ENCODE data around the gene IGHMBP2. TPM values are rescaled to one million over a fixed set of nuclear protein-coding genes. Genes with fewer than 3 reads are reported as not detected.
A peak's percentile ranks its signal among the peaks of the same experiment; 100 is the strongest.

Gene IGHMBP2
- total RNA-seq (2014; rRNA removed; shearing (Covaris generic)) (13.7 and 27.7 TPM in 2 replicates), polyA plus RNA-seq (2016; fragmentation: Nextera tagmentation; extraction: Ambion mirVana) (14.3 TPM in 2 replicates)
- long read RNA-seq, partial matches to known transcripts = 4 of 6 reads
- long read RNA-seq, other reads (novel, unspliced or antisense) = 2 of 6 reads

DNA sequence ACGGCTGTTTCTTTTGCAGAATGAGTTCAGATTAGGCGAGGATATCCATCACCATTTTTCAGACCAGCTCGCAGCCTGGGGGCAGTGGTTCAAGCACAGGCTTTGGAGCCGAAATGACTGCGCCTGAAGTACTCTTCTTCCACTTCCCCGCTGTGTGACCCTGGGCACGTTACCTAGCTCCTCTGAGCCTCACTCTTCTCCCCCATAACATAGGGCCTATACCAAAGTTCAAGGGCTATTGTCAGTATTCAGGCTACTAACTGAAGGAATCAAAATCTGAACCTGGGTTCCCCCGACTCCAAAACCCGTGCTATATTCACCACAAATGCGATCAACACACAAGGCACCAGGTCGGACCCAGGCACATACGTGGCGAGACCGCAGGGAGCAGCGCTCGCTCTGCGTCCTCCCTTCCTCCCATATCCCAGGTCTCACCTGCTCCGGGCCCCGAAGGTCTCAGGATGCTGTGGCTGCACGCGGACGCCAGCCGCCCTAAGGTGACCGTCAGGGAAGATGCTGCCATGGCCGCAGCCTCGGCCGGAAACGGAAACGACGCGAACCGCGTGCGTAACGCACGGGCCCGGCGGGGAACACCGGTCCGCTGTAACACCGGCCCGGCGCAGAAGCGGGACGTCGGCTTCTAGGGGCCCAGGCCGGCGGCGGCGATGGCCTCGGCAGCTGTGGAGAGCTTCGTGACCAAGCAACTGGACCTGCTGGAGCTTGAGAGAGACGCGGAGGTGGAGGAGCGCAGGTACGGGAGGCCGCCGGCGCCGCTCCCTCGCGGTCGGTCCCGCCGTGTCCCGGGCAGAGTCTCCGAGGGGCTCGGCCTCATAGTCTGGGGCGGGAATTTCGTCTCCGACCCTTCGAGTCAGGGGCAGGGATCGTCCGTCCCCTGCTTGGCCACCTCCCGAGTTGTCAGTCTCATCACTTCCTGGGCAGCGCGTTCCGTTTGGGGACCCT lies at the start of gene IGHMBP2, which contains the start of gene MRPL21:
Gene IGHMBP2 (plus strand): TSS at position 604 of the 960 bp plus-strand sequence. CDS start 62 bp downstream, at position 666.
Gene MRPL21 (minus strand): TSS at position 545 of the 960 bp plus-strand sequence. CDS start 22 bp downstream, at position 523.
- H2AFZ ChIP-seq = peak within 1 kb of the TSS; percentile 95
- H3K4me3 ChIP-seq = peak within 1 kb of the TSS; percentile 100
- H3K4me2 ChIP-seq = peak within 1 kb of the TSS; percentile 85
- peaks cover 33% of the 10 kb centered on the region for H3K4me1 Mint-ChIP-seq
- H3K27me3 Mint-ChIP-seq (ENCODE audit: insufficient read depth, low read depth, poor library complexity) = peaks cover 8% of the 10 kb centered on the region
- peak within 1 kb of the TSS; percentile 97 for H3K4me3 Mint-ChIP-seq
- peak within 1 kb of the TSS; percentile 96 for H3K27ac Mint-ChIP-seq
- H3K27me3 ChIP-seq (ENCODE audit: insufficient read depth) = no peaks in the 10 kb centered on the region
- peaks cover 68% of the 10 kb centered on the region for H3K79me2 ChIP-seq (replicated peaks; ENCODE audit: insufficient read depth)
- TF ChIP-seq CREB1 (CRISPR knock-in tag; IDR thresholded peaks at IDR 0.05; ENCODE audit: low read depth) = peak; percentile 99
- TF ChIP-seq ZNF331 (CRISPR knock-in tag; IDR thresholded peaks at IDR 0.05; ENCODE audit: low read depth) = no peak
- peak; percentile 92 for TF ChIP-seq ETS1 (IDR thresholded peaks at IDR 0.05)
- peak; percentile 94 for TF ChIP-seq POLR2AphosphoS5 (IDR thresholded peaks at IDR 0.05; ENCODE audit: low read depth)
- H3K9me3 Mint-ChIP-seq = no peaks in the 10 kb centered on the region
- peak within 1 kb of the TSS; percentile 50; the same call in 1 of the 2 replicates for H3K27ac ChIP-seq (ENCODE audit: low read depth)
- H3F3A ChIP-seq (replicated peaks; ENCODE audit: low read depth) = 0 out of 2 replicates have a peak, but pooled peaks cover 3% of the 10 kb centered on the region
- peaks cover 16% of the 10 kb centered on the region; the same call in 1 of the 2 replicates for H4K20me1 ChIP-seq (replicated peaks; ENCODE audit: insufficient read depth)
- H3K36me3 ChIP-seq (ENCODE audit: insufficient read depth) = peaks cover 14% of the 10 kb centered on the region
- peaks cover 14% of the 10 kb centered on the region for H3K4me1 ChIP-seq (ENCODE audit: insufficient read depth)
- peak; percentile 95 for ATAC-seq
- peaks cover 32% of the 10 kb centered on the region for H3K36me3 Mint-ChIP-seq (ENCODE audit: low read depth)
- no peaks in the 10 kb centered on the region for H3K9me2 ChIP-seq (ENCODE audit: insufficient read depth)
- peak; percentile 93 for DNase-seq (ENCODE audit: low spot score)

GRCh38 chr11:68854273-68854958 lies 49.3 kb upstream of the IGHMBP2 start:
- Mint-ChIP-seq H3K36me3 (ENCODE audit: low read depth) (no peaks in the 10 kb centered on the region), H3K27ac (no peak overlapping the region), H3K4me3 (peak overlapping the region; percentile 81), H3K9me3 (peaks cover 10% of the 10 kb centered on the region; the same call in 2 of the 3 replicates), H3K27me3 (ENCODE audit: insufficient read depth, low read depth, poor library complexity) (peaks cover 30% of the 10 kb centered on the region), H3K4me1 (peaks cover 5% of the 10 kb centered on the region; the same call in 2 of the 3 replicates)
- no peak for TF ChIP-seq ZNF462 (CRISPR knock-in tag; IDR thresholded peaks at IDR 0.05)
- TF ChIP-seq POLR2AphosphoS5 (IDR thresholded peaks at IDR 0.05; ENCODE audit: low read depth) = peak; percentile 21; the same call in 1 of the 2 replicates
- no peak for TF ChIP-seq JUNB (IDR thresholded peaks at IDR 0.05; ENCODE audit: unreplicated experiment)
- peak; percentile 12 for TF ChIP-seq EZH2 (IDR thresholded peaks at IDR 0.05; ENCODE audit: low read depth, unreplicated experiment)
- peak; percentile 50 for ATAC-seq
- Histone ChIP-seq H2AFZ (peak overlapping the region; percentile 99), H3K9me2 (ENCODE audit: insufficient read depth) (no peaks in the 10 kb centered on the region), H3K79me2 (replicated peaks; ENCODE audit: insufficient read depth) (no peaks in the 10 kb centered on the region), H3K27me3 (ENCODE audit: insufficient read depth) (peaks cover 31% of the 10 kb centered on the region), H3K27ac (ENCODE audit: low read depth) (no peak overlapping the region), H3K4me1 (ENCODE audit: insufficient read depth) (peaks cover 14% of the 10 kb centered on the region), H3K4me2 (peak overlapping the region; percentile 99), H4K20me1 (replicated peaks; ENCODE audit: insufficient read depth) (no peaks in the 10 kb centered on the region), H3K36me3 (ENCODE audit: insufficient read depth) (no peaks in the 10 kb centered on the region), H3F3A (replicated peaks; ENCODE audit: low read depth) (peaks cover 10% of the 10 kb centered on the region), H3K4me3 (peak overlapping the region; percentile 83)
- peak; percentile 68 for DNase-seq (ENCODE audit: low spot score)
